Skeletal muscle cell (primary cell): Measurements from ENCODE around the gene ITLN1.
"Not testable (repeated sequence)": the region's sequence is repeated elsewhere in the genome, so short reads cannot be mapped to it uniquely, and the experiment has no call there.

ENCODE experiments used
- DNase-seq: peaks from one replicate; pipeline ENCODE4 v3.0.0-alpha.2; 2010; ENCODE audit warnings: low read depth
- H3K4me3 ChIP-seq: 2 replicates; pipeline ENCODE4 v1.5.1; 2011; ENCODE audit warnings: low read depth, mild to moderate bottlenecking, control low read depth, low read length, moderate library complexity

The ITLN1 gene

DNA sequence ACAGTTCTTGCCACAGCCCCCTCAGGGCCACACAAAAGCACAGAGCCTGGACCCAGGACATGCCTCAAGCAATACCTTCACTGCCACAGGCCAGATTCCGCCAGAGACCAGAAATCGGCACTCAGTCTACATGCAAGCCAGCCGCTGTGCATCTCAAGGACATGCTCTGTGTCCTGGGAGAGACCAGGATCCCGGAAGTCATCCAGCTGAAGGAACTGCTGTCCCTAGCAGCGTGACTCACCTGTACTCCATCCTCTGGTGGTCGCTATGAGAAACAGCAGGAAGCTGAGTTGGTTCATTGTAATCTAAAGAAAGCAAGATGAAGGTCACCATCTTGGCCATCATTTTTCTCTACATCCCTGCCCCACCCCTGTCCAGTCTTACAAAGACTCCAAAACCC lies 401 bp downstream of the ITLN1 start:
- DNase-seq: no peak

DNA sequence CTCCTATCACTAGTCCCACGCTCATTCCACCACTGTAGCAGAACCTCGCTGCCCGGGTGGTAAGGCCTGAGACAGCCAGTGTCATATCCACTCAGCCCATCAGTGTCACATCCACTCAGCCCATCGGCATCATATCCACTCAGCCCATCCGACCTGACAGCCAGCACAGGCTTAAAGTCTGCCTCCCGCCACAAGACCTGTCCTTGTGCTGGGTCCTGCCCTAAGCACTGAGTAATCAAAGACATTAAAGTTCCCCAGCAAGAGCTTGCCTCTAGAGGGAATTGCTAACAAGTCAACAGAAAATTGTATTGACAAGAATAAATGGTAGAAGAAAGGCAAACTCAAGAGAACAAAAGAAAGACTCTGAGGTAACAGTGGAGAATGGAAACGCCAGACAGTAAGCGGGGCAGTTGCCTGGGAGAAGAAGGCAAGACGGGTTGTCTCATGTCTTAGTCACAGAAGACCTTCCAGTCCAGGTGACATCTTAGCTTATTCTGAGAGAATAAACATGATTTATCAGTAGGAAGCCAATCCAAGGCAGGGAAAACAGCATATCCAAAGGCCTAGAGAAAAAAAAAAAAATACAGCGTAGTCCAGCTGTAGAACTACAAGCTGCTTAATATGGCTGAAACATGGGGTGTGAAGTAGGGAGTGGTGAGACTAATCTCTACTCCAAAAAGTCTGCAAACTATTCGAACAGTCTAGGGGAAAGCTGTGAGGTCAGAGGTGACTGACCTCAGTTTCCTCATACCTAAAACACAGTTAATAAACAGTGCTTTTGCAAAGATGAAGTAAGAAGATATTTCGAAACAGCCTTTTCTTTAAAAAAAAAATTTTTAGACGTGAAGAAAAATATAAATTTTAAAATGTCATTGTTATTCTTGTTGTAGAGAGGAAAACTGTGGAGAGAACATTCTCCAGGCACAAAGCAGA lies 1.1 kb downstream of the ITLN1 start:
- no peak for DNase-seq
- H3K4me3 ChIP-seq: no peak overlapping the region

More for the DNA sequence above, 401 bp downstream of the ITLN1 start:
- H3K4me3 ChIP-seq: no peak overlapping the region

DNA sequence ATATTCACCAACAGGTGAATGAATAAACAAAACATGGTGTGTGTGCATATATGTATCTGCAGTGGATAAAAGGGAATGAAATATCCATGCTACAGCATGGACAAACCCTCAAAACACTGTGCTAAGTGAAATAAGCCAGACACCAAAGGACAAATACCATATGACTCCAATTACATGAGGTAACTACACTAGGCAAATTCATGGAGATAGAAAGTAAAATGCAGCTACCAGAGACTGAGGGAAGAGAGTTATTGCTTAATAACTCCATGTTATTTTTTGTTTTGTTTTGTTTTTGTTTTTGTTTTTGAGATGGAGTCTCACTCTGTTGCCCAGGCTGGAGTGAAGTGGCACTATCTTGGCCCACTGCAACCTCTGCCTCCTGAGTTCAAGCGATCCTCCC lies 2.4 kb downstream of the ITLN1 start:
- no peak for DNase-seq
- no peak overlapping the region for H3K4me3 ChIP-seq

DNA sequence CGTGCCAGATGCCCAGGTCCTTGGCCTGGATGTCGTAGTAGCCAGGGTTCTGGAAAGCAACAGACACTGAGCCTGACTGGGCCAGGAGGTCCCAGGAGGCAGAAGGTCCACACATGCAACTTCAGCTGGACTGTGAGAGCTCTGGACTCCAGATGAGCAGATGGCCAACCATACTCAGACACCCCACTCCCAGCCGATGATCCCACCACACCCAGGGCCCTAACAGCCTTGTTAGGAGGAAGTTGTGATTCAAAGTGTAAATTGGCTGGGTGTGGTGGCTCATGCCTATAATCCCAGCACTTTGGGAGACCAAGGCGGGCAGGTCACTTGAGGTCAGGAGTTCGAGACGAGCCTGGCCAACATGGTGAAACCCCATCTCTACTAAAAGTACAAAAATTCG lies 3.7 kb downstream of the ITLN1 start:
- DNase-seq, H3K4me3 ChIP-seq: not testable (repeated sequence)

DNA sequence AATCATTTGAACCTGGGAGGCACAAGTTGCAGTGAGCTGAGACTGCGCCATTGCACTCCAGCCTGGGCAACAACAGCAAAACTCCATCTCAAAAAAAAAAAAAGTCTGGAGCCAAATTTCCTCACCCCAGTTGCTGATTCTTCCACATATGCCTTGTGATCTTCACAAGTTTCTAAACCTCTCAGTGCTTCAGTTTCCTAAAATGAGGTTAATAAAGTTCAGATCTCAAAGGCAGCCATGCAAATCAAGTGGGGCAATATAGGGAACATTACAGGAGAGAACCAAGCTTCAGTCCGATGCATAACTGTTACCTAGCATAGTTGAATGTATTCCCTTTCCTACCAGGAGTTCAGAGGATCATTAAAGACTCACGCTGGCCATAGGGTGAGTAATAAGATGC lies 4.8 kb downstream of the ITLN1 start:
- H3K4me3 ChIP-seq: no peak overlapping the region
- no peak for DNase-seq

DNA sequence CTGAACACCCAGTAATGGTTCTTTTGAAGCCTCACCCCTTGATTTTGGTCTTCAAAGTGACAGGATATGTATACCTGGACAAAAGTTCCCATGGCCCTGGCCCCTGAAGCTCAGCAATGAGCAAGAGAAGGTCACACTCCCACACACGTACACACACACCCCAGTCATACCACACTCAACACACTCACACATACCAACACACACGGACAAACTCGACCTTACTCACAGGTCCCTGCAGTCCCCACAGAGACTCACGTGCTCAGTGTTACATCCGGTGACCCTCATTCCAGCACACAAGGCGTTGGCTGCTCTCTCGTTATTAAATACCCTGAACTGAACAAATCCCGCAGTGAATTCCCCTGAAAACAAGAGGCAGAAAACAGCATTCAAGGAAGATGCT lies 5.9 kb downstream of the ITLN1 start:
- no peak for DNase-seq
- no peak overlapping the region for H3K4me3 ChIP-seq

DNA sequence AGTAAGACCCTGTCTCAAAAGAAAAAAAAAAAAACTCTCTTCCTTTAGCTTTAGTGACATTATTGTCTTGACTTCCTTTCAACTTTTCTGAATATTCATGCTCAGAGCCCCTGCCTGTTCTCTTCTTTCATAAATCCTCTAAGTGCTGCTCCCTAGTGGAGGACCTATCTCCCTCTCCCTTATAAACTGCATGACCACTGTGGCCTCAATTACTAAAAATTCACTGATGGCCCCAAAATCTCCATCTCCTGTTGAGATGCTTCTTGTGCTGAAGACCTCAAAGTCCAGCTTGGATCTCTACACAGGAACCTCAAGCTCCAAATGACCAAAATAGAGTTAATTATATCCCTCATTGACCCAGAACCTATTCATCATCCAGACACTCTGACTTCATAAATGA lies 7.8 kb downstream of the ITLN1 start:
- no peak for DNase-seq

DNA sequence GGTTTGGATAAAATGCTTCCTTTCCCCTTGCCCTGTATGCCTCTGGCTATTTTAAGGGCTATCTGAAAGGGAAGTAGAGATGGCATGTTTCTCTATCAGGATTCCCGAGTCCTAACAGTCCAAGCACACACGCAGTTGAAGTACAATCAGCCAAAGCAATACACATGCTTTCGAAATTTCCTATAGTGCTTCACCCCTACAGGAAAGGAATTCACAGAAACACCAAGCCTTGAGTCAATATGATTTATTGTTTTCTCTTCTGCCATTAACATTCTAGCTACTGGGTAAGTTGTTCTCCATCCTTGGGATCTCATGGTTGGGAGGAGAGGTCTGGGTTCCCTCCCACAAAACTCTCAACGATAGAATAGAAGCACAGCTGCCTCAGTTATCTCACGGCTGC lies 8.7 kb downstream of the ITLN1 start:
- DNase-seq: no peak
- H3K4me3 ChIP-seq: no peak overlapping the region

More for the DNA sequence above, 7.8 kb downstream of the ITLN1 start:
- H3K4me3 ChIP-seq: no peak overlapping the region

DNA sequence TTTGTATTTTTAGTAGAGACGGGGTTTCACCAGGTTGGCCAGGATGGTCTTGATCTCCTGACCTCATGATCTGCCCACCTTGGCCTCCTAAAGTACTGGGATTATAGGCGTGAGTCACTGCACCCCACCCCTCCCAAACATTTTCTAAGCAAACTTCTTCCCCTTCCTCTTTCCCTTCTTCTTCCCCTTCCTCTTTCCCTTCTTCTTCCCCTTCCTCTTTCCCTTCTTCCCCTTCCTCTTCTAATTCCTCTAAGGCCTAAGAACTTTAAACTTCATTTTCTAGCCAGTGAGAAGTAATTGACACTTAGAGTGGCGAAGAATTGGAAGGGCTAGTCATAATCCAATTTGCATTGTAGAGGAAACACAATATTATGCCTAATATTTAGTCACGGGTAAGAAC lies 9.4 kb downstream of the ITLN1 start:
- DNase-seq, H3K4me3 ChIP-seq: not testable (repeated sequence)

DNA sequence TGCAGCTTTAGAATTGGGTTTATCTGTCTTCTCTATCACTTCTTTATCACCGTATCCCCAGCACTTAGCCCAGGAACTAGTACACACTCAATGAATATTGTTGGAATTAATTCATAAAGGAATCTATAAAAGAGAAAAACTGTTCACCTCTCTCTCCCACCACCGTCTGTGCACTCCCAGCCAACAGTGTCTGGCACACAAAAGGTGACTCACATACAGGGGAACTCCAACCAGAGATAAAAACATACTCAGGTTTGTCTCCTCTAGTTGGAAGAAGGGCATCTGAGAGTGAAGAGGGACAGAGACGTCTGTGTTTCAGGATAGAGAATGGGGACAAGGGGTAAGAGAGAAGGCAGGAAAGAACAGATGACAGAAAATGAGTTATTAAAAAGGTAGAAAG lies 10.0 kb downstream of the ITLN1 start:
- no peak for DNase-seq
- H3K4me3 ChIP-seq: no peak overlapping the region

DNA sequence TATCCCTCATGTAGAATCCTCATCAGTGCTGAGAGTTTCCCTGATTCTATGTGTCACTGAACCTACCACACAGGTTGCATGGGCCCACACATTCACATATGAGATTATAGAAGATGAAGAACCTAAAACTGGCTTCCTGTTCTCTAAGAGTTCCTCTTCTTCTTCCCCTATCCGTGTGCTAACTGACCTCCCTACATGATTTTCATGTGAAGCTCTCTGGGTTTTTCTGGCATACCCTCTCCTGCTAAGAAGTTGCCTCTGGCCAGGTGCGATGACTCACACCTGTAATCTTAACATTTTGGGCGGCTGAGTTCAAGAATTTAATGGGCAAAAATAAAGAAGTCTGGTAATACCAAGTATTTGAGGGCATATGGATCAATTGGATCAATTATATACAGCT lies 16.8 kb downstream of the ITLN1 start:
- H3K4me3 ChIP-seq: no peak overlapping the region
- DNase-seq: no peak

DNA sequence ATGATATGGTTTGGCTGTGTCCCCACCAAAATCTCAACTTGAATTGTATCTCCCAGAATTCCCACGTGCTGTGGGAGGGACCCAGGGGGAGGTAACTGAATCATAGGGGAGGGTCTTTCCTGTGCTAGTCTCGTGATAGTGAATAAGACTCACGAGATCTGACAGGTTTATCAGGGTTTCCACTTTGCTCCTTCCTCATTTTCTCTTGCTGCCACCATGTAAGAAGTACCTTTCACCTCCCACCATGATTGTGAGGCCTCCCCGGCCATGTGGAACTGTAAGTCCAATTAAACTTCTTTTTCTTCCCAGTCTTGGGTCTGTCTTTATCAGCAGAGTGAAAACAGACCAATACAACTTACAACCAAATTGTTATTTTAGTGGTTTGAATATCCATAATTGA lies 17.3 kb downstream of the ITLN1 start:
- DNase-seq, H3K4me3 ChIP-seq: not testable (repeated sequence)

DNA sequence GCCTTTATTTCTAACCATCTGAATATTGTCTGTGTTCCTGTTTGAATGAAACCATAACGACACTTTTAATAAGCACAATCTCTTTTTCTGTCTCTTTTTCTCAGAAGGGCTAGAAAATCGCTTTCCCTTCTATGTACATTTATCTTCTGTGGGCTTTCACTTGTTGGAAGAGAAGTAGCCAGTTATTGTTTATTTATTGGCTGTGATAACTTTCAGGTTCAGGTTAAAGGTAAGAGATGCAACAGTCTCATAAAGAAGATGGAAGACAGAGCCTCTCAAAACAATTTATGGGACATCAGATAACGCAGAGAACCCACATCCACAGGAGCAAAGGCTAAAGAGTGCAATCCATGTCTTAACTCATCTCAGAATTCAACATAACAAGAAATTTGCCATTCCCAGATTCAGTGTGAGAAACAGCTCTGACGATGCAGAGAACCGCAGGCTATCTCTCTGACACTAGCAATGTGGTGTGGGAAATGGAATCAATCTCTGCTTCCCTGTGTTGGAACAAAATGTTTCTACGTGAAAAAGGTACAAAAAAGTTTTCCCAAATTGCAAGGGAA lies 18.2 kb downstream of the ITLN1 start:
- no peak for DNase-seq
- no peak overlapping the region for H3K4me3 ChIP-seq

DNA sequence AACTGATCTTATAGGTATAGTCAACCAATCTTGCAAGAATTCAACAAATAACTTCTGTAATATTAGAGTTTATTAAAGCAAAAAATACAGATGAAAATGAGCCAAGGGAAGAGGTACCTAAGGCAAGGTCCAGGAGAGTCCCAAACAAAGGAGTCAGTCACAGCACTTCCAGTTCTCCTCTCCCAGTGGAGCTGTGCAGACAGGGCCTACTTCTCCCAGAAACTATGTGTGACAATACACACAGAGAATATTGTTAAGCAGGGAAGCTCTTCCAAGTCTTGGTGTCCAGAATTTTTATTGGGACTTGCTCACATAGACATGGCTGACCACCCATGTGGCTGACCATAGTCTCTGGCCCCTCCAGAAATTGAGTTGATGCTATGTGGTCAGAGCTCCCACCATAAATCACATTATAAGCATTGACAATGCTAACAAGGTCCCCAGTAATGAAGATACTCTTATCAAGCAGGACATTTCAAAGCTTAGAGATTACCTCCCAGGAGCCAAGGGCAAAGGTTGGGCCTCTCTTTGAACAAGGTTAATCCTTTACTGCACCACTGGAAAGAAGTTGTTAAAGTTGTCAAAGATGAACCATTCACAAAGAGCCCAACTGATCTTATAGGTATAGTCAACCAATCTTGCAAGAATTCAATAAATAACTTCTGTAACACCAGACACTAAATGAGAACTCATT lies 18.8 kb downstream of the ITLN1 start:
- H3K4me3 ChIP-seq: no peak overlapping the region
- DNase-seq: no peak

DNA sequence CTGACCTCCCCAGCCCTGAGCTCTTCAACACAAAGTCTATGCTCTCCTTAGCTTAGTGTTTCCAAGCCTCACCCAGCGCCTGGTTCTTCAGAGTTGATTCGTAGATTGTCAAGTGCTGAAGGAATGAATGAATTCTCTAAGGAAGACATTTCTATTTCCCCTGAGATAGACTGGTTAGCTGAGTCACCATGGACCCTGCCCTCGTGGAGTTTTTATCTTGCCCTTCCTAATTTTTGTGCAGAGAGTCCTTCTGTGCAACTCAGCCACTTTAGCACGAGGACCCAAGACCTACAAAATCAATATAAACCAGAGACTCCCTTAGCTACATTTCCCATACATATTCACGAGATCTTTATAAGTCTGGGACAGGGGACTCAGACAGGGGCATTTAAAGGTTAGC lies 19.6 kb downstream of the ITLN1 start:
- no peak for DNase-seq
- H3K4me3 ChIP-seq: no peak overlapping the region

DNA sequence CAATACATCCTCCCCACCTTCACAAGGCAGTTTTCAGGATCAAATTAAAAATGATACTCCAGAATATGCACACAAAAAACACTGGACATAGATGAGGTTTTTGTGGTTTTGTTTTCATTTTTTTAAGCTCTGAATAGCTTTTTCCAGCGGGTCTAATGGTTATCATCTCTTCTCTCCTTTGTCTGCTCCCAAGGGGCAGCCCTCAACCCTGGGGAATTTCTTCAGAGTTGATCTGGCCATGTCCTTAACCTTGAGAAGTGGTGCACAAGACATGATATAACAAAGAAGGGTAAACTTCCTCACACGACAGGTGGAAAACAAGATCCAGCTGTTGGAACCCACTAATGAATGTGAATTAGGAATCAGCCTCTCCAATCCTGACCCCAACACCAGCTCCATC lies 20.8 kb downstream of the ITLN1 start:
- no peak for DNase-seq
- H3K4me3 ChIP-seq: no peak overlapping the region

DNA sequence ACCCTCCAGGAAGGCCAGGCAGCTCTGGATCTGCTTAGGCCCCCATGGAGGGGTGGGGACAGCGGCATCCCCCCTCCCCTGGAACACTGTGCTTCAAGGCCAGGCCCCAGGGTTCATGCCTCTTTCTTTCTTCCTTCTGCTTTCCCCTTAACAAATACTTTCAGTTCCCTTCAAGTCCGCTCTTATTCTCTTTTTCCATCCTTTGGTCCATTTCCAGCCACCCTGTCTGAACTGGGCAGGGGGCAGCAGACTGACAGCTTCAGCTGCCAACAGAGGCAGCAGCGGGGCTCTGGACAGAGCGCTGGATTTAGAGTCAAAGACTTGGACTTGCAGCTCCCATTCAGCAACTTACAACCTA lies 21.2 kb downstream of the ITLN1 start:
- no peak for DNase-seq
- H3K4me3 ChIP-seq: no peak overlapping the region

DNA sequence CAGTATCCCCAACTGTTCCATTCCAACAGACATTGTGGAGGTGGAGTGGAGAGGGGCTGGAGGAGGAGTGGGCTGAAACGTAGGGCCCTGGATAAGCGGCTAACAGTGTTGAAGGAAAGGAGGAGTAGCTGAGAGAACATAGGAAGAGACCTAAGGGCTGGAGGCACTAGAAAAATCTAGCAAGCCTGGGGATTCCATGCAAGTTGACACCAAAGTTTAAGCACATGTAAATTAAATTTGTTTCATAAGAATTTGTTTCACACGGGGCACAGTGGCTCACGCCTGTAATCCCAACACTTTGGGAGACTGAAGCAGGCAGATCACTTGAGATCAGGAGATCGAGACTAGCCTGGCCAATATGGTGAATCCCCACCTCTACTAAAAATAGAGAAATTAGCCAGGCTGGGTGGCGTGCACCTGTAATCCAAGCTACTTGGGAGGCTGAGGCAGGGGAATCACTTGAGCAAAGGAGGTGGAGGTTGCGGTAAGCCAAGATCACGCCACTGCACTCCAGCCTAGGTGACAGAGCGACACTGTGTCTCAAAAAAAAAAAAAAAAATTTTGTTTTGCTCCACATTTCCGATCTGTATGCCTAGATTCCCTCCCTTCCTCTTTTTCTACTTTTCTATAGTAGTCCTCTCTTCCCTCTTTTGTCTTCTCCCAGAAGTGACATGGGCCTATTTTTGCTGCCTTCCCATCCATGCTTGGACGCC lies 21.8 kb downstream of the ITLN1 start:
- DNase-seq: no peak
- no peak overlapping the region for H3K4me3 ChIP-seq

DNA sequence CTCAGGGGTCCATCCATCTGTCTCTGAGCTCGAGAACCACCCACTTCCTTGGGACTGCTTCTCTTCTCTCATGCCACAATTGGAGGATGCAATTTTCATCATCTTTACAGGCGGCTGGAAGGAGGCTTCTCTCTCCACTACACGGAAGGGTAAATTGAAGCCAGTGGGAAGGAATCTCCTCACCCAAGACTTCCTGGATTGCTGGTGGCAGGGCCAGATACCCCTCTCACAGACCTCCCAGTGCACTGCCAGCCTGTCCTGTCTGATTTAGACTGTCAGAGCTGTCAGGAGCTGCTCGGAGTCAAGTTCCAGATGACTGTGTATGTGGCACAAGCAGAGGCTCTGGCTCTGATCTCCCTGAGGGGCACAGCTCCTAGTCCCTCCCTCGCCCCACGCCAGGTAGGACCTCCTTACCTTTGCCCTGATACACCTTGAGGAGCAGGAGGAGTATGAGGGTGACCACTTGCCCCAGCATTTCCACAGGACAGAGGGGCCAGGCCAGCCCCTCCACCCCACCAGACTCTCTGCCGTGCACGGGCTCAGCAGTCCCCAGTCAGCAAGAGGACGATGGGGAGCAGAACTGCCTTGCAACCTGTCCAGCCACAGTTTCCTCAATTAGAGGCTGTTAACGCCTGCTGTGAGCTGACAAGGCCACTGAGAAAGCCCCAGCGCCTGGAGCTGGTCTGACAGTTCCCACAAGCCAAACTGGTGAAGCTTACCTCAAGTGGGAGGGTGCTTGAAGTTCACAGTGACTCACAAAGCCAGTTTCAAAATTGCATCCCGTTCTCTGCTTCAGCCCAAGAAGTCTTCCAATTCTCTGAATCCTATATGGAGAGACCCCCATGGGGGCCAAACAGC lies 22.5 kb downstream of the ITLN1 start, which contains the start of gene CD244:
CD244 (minus strand) TSS at position 685 of the 858 bp plus-strand sequence; CDS start at position 475, 210 bp downstream.
- H3K4me3 ChIP-seq: no peak within 1 kb of the TSS
- DNase-seq: no peak
